ENCODE results near the gene MEGF8.

MEGF8 gene

GRCh38 chr19:42306646-42307045 lies 18.8 kb upstream of the MEGF8 start:
- in situ Hi-C loops (cut with MboI; ENCODE audit: low sequenced_read_pairs), result no loop called here

- in situ Hi-C loops (cut with MboI; ENCODE audit: low sequenced_read_pairs), result no loop called here
Observed at GRCh38 chr19:42309686-42310085, 15.7 kb upstream of the MEGF8 start.

- in situ Hi-C loops (cut with MboI; ENCODE audit: low sequenced_read_pairs), result no loop called here
Observed at GRCh38 chr19:42311657-42312056, 13.8 kb upstream of the MEGF8 start.

DNA sequence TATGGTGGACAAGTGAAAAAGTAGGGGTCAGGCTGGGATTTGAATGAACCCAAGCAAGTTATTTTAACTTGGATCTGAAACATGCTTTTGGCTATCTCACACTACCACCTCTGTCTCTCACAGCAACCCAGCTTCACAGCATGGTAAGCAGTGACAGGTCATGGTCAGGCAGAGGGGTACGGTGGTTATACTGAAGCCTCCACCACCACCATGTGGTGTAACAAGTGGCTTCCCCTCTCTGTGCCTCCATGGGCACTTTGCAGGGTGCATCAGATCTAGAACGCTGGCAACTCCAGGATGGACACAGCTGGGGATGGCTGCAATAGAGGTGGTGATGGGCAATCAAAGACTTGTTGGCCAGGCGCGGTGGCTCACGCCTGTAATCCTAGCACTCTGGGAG lies 13.1 kb upstream of the MEGF8 start:
- in situ Hi-C loops (cut with MboI; ENCODE audit: low sequenced_read_pairs), result no loop called here

DNA sequence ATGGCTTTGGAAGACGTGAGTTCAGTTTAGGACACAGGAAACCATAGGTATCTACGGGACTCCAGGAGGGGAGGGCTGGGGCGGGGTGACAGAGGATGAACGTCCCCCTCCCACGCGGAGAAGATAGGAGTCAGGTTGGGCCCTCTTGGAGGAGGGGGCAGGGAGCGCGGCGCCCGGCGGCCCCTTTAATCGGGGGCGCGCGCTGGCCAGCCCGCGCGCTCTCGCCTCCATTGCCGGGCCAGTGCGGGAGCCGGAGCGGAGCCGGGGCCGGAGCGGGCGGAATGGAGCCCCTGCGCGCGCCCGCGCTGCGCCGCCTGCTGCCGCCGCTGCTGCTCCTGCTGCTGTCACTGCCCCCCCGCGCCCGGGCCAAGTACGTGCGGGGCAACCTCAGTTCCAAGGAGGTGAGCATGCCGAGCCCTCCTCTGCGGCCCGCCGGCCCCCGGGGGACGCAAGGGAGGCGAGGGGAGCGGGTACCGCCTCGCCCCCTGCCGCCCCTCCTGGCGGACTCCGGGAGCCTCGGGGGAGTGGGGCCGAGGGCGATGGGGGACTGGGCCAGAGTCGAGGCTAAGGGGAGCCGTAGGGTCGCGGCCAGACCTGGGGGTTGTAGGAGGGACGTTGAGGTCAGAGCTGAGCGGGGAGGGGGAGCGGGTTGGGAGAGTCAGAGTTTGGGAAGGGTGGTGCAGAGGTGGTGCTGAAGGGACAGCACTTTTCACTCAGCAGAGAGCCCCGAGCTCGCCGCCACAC lies 12.2 kb upstream of the MEGF8 start, which contains the start of gene TMEM145:
Gene TMEM145 (plus strand): TSS at position 214 of the 744 bp plus-strand sequence. CDS start 68 bp downstream, at position 282.
- in situ Hi-C loops (cut with MboI; ENCODE audit: low sequenced_read_pairs), result no loop called here

GRCh38 chr19:42313840-42314755 lies 11.3 kb upstream of the MEGF8 start:
- in situ Hi-C loops (cut with MboI; ENCODE audit: low sequenced_read_pairs), result no loop called here

DNA sequence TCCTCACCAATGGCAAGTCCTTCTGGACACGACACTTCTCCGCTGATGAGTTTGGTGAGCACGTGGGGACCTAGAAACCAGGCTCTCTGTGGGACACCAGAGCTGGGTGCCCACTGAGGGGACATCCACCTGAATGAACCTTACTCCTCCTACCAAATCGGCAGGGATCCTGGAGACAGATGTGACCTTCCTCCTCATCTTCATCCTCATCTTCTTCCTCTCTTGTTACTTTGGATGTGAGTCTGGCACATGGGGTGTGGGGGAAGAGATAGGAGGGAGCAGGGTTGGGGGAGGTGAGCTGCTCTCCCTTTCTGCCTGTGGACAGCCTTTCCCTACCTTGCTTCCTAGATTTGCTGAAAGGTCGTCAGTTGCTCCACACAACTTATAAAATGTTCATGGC lies 10.4 kb upstream of the MEGF8 start:
- in situ Hi-C loops (cut with MboI; ENCODE audit: low sequenced_read_pairs), result no loop called here

DNA sequence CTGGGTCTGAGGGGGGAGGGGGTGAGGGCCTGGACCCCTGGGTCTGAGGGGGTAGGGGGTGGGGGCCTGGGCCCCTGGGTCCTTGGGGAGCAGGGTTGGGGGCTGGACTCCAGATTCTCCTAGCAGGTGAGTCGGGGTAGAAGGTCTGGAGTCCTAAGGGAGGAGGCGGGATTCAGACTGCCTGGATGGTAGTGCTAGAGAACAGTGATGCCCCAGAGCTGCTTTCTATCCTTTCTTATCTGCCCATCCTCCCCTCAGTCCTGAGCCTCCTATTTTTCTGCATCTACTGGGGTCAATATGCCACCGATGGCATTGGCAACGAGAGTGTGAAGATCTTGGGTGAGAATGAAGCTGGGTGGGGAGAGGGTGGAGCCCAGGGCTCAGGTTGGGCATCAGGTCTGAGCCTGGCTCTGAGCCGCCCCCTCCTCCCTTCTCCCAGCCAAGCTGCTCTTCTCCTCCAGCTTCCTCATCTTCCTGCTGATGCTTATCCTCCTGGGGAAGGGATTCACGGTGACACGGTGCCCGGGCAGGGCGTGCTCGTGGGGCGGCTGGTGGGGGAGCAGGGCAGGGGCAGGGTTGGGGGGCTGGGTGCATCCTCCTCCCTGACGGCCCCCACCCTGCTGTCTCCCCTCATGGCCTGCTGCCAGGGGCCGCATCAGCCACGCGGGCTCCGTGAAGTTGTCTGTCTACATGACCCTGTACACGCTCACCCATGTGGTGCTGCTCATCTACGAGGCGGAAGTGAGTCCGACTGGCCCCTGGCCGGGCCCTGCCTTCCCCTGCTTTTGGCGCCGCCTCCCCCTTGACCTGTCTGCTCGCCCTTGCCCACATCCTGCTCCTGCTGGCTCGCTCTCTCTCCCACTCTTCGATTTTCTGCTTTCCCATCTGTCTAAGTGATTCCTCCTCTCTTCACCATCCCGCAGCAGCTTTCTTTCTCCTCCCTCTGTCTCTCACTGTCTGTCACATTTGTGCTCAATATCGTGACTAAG lies 8.9 kb upstream of the MEGF8 start:
- in situ Hi-C loops (cut with MboI; ENCODE audit: low sequenced_read_pairs), result no loop called here

DNA sequence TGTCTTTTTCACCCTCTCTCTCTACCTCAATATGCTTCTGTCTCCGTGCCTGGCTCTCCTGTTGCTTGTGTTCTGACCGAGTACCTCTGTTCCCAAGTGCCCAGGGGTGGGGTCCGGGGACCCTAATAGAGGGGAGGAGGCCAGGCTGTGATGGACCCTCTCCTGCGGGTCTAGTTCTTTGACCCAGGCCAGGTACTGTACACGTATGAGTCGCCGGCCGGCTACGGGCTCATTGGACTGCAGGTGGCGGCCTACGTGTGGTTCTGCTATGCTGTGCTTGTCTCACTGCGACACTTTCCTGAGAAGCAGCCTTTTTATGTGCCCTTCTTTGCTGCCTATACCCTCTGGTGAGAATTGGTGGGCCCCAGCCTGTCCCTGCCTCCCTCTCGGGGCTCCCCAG lies 7.9 kb upstream of the MEGF8 start:
- in situ Hi-C loops (cut with MboI; ENCODE audit: low sequenced_read_pairs), result no loop called here

DNA sequence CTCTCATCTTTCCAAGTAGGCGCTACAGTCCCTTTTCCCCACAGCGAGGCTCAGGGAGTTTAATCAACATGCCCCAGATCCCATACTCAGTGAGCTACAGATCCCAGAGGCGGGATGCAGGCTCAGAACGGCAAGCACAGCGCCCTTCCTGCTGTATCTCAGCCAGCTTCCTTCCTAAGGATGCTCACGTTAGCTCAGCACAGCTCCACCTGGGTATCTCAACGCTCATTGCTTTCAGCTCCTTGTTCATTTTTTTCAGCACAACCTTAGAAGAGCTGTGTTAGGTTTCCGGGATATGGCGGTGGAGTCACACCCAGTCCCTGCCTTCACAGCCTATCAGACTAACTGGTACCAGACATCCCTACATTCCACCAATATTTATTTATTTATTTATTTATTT lies 3.1 kb upstream of the MEGF8 start:
- in situ Hi-C loops (cut with MboI; ENCODE audit: low sequenced_read_pairs), result no loop called here

DNA sequence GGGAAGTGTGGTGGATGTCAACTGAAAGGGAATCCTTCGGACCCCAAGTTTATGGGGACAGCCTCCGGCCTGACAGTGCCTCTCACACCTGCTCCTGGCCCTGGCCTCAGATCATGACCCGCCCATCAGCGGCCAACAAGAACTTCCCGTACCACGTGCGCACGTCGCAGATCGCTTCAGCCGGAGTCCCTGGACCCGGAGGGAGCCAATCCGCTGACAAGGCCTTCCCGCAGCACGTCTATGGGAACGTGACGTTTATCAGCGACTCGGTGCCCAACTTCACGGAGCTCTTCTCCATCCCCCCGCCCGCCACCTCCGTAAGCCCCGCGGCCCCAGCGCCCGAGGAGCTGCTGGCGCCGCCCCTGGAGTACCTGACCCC lies 2.0 kb upstream of the MEGF8 start:
- in situ Hi-C loops (cut with MboI; ENCODE audit: low sequenced_read_pairs), result no loop called here

DNA sequence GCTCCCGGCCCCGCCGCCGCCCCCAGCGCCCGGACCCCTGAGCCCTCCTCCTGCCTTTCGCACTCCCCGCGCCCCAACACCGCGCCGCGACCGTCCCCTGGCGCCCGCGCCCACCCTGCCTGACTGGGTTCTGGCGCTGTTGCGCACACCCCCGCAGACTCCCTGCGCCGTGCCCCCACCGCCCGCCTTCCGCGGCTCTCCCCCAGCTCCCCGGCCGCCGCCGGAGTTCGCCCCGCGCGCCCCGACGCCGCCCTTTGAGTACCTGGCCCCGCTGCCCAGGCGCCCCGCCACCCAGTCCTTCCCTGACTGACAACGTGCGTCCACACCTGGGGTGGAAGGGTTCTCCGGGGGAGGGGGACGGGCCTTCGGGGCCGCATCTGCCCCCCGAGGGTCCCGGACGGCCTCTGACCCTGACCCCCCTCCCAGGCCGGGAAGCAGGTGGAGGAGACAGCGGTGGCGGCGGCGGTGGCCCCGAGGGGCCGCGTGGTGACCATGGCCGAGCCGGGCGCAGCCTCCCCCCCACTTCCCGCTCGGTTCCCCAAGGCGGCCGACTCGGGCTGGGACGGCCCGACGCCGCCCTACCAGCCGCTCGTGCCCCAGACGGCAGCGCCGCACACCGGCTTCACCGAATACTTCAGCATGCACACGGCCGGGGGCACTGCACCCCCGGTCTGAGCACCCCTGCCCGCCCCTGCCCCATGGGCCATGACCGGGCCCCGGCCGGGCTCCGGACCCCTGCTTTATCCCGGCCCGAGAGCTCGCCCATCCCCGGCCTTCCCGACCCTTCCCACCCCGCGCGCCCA lies 1.4 kb upstream of the MEGF8 start:
- in situ Hi-C loops (cut with MboI; ENCODE audit: low sequenced_read_pairs), result no loop called here

DNA sequence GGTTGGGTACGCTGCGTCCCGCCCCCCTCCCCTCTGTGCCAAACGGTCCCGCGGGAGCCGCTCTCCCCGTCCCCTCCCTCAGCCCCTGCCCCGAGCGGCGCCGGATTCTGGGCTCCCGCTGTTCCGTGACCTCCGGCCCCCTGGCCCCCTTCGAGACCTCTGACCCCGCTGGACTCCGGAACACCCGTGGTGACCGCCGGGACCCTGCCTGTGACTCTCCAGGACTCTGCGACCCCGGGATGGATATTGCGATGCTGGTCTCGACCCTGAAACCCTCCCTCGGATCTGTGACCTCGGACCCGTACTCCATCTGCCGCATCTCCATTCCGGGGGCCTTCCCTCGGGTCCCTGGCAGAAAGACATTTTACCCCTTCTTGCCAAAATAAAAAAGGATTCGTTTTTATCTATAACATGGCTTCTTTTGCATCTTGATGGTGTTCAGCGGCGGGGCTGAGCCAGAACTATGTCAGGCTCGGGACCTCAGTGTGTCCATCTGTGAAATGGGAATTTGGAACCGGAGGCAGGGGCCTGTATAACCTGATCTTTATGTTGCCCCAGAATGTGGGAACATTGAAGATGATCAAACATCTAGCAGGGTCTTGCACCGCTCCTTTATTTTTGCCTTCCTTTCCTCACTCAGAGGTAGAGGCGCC lies 654 bp upstream of the MEGF8 start:
- in situ Hi-C loops (cut with MboI; ENCODE audit: low sequenced_read_pairs), result no loop called here

DNA sequence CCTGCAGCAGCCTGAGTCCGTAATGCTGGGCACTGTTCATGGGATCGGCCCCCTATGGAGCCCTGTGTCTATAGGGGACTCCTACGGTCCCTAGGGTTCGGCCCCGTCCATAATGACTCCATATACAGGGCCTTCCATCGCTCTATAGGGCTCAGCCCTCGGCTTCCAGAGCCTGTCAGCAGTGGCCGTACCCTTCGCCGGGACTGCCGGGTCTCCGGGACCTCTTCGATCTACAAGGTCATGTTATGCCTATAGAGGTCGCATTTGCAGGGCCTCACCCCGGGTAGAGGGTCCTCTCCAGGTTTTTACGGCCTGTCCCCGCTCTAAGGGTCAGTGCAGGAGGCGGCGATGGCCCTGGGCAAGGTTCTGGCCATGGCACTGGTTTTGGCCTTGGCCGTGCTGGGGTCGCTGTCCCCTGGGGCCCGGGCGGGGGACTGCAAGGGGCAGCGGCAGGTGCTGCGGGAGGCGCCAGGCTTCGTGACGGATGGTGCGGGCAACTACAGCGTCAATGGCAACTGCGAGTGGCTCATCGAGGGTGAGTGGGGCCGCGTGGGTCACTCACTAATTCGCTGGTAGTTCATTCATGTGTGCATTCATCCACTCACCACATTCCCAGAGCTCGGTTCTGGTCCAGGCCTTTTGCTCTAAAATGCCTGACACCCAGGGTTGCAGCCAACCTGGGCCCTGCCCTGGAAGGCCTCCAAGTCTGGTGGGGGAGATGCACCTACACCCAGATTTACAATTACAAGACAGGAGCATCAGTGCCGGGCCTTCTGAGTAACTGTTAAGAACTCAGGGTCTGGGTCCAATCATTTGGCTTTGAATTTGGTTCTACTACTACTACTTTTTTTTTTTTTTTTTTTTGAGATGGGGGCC lies 699 bp downstream of the MEGF8 start:
- in situ Hi-C loops (cut with MboI; ENCODE audit: low sequenced_read_pairs), result no loop called here

- in situ Hi-C loops (cut with MboI; ENCODE audit: low sequenced_read_pairs), result no loop called here
Observed at GRCh38 chr19:42326969-42327368, 1.5 kb downstream of the MEGF8 start.

- in situ Hi-C loops (cut with MboI; ENCODE audit: low sequenced_read_pairs), result no loop called here
Observed at GRCh38 chr19:42327381-42327780, 1.9 kb downstream of the MEGF8 start.

- in situ Hi-C loops (cut with MboI; ENCODE audit: low sequenced_read_pairs), result no loop called here
Observed at GRCh38 chr19:42328106-42328505, 2.7 kb downstream of the MEGF8 start.

- in situ Hi-C loops (cut with MboI; ENCODE audit: low sequenced_read_pairs), result no loop called here
Observed at GRCh38 chr19:42328854-42329253, 3.4 kb downstream of the MEGF8 start.

Measured in hTERT RPE-1 (cell line).